ENCODE data around the gene STK39. TPM values are rescaled to one million over a fixed set of nuclear protein-coding genes. Genes with fewer than 3 reads are reported as not detected.

Gene STK39
- polyA plus RNA-seq, 1 experiment = 25.2 TPM

DNA sequence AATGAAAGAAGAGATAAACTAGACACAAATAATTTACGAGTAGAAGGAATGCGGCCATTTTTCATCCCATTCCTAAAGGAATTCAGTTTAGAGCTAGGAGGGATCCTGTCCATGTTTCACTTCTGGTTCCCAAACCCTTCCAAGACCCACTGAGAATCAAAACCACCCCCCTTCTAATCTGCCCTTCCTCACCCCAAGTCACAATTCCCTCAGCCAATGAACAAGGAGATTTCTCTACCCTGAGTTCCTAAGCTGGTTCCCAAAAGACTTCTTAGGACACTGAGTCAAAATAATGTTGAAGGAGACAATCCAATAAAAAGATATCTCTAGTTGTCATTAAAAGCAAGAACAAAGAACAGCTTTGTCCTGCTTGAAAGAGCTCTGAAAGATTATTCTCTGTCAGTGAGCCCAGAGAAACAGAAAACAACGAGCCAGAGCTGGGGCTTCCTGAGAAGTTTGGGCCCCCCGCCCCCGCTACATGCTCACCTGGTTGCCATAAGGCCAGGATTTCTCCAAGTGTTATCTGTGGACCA is 45.7 kb downstream of the STK39 start:
- CTCF ChIA-PET = no interaction called here

DNA sequence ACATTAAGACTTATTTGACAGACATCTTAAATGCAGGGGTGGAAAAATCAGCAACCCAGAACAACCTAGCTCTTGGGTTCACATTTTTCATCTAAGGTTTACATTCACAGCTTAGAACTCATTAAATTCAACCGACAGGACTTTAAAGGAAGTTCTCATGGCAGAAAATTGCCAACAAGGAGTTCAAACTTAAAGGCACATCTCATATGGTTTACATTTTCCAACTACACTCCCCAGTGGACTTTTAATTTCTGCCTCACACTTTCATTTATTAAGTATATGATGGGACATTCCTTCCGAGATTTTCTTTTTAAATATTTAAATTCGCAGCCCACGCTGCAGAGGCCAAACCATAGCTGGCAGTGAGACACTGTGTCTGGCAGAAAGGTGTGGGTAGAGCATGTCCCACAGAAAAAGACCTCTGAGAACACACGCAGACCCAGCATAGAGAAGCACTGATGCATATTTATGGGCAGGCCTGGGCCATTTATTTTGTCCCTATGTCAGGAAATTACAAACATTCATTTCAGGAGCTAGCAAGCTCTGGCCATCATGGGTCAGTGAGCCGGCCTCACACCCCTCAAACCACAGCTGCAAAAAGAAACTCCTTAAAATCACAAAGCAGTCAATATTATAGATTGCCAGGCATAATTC is 46.3 kb downstream of the STK39 start:
- Histone ChIP-seq H3K27me3 (ENCODE audit: control insufficient read depth, insufficient read depth, low read length) (no peaks in the 10 kb centered on the region), H3K4me3 (ENCODE audit: low read depth, low read length) (no peak overlapping the region), H3K27ac (ENCODE audit: low read depth, low read length) (no peak overlapping the region), H3K9me3 (ENCODE audit: control insufficient read depth, insufficient read depth, low read length) (no peaks in the 10 kb centered on the region; the same call in 1 of the 2 replicates)
- DNase-seq (ENCODE audit: low read depth, low spot score) = no peak
- POLR2A ChIA-PET = no interaction called here
- TF ChIP-seq, protein P1, sequence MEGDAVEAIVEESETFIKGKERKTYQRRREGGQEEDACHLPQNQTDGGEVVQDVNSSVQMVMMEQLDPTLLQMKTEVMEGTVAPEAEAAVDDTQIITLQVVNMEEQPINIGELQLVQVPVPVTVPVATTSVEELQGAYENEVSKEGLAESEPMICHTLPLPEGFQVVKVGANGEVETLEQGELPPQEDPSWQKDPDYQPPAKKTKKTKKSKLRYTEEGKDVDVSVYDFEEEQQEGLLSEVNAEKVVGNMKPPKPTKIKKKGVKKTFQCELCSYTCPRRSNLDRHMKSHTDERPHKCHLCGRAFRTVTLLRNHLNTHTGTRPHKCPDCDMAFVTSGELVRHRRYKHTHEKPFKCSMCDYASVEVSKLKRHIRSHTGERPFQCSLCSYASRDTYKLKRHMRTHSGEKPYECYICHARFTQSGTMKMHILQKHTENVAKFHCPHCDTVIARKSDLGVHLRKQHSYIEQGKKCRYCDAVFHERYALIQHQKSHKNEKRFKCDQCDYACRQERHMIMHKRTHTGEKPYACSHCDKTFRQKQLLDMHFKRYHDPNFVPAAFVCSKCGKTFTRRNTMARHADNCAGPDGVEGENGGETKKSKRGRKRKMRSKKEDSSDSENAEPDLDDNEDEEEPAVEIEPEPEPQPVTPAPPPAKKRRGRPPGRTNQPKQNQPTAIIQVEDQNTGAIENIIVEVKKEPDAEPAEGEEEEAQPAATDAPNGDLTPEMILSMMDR (IDR thresholded peaks at IDR 0.05; ENCODE audit: low read depth, low read length) = no peak
- CTCF ChIA-PET = no interaction called here

More for the DNA sequence above, 45.7 kb downstream of the STK39 start:
- no peaks in the 10 kb centered on the region; the same call in 1 of the 2 replicates for H3K9me3 ChIP-seq (ENCODE audit: control insufficient read depth, insufficient read depth, low read length)
- POLR2A ChIA-PET = no interaction called here
- H3K27ac ChIP-seq (ENCODE audit: low read depth, low read length) = no peak overlapping the region
- TF ChIP-seq, protein P1 (IDR thresholded peaks at IDR 0.05; ENCODE audit: low read depth, low read length) = no peak
- no peaks in the 10 kb centered on the region for H3K27me3 ChIP-seq (ENCODE audit: control insufficient read depth, insufficient read depth, low read length)
- no peak overlapping the region for H3K4me3 ChIP-seq (ENCODE audit: low read depth, low read length)
- no peak for DNase-seq (ENCODE audit: low read depth, low spot score)

DNA sequence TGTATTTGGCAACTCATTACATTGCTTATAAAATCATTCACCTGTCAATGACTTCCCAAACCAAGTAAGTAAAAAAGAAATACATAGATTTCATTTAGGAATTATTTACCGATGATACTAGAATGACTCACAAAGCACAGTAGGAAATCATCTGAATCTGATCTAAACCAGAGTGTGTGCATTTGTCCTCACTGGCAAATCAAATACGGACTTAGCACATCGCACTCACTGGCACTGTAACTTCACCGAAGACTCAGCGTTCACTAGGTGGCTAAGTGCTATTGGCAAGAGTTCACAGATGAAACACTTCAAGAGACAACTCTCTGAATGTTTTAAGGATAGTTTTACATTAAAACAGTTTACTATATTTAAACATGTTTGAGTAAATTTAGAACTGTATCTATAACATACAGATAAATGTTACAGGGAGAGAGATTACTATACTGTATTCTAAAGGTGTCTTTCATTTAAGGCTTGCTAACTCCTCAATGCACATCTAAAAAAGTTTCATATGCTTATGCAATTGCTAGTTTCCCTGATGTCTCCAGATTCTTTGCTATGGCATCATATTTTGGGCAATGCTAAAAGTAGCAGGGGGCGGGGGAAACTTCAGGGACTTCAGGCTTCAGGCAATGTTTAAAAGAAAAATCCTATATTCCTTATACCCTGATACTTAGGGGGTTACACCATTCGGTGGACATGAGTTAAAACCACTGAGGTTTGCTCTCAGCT is 48.8 kb downstream of the STK39 start:
- no peak for DNase-seq (ENCODE audit: low read depth, low spot score)
- ChIA-PET POLR2A (no interaction called here), CTCF (interaction anchor here (0.7 kb wide), 1 partner anchor 80 kb away, joined by 3 read pairs; no protein-coding TSS in a partner anchor)
- Histone ChIP-seq H3K27me3 (ENCODE audit: control insufficient read depth, insufficient read depth, low read length) (no peaks in the 10 kb centered on the region), H3K27ac (ENCODE audit: low read depth, low read length) (no peak overlapping the region), H3K4me3 (ENCODE audit: low read depth, low read length) (no peak overlapping the region), H3K9me3 (ENCODE audit: control insufficient read depth, insufficient read depth, low read length) (no peaks in the 10 kb centered on the region)
- TF ChIP-seq, protein P1 (IDR thresholded peaks at IDR 0.05; ENCODE audit: low read depth, low read length) = no peak

DNA sequence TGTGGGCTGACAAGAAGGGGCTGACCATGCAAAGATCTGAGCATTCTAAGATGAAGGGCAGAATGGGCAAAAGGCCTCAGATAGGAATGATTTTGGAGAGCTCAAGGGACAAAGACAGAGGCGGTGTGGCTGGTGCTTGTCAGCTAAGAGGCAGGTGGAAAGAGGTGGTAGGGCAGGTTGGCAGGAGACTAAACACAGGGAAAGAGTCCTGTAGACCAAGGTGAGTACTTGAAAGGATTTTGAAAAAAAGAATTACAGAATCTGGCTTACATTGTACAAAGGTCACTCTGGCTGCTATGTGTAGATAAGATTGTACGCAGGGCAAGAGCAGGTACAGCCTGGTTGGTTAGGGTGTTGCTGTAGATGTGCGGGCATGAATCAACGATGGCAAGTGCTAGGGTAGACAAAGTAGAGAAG is 50.6 kb downstream of the STK39 start:
- CTCF ChIA-PET = no interaction called here
- POLR2A ChIA-PET = no interaction called here
- Histone ChIP-seq H3K27me3 (ENCODE audit: control insufficient read depth, insufficient read depth, low read length) (no peaks in the 10 kb centered on the region), H3K4me3 (ENCODE audit: low read depth, low read length) (no peak overlapping the region), H3K9me3 (ENCODE audit: control insufficient read depth, insufficient read depth, low read length) (no peaks in the 10 kb centered on the region), H3K27ac (ENCODE audit: low read depth, low read length) (no peak overlapping the region)
- TF ChIP-seq, protein P1 (IDR thresholded peaks at IDR 0.05; ENCODE audit: low read depth, low read length) = no peak
- DNase-seq (ENCODE audit: low read depth, low spot score) = no peak

Measured in AG04450 (cell line).